A673 (cell line): ENCODE results near the gene CMBL. TPM values are rescaled to one million over a fixed set of nuclear protein-coding genes. Genes with fewer than 3 reads are reported as not detected.

Experiments used
- BruUV-seq: library from RNA; stranded (reverse); fragments of 400-500 nt; replicated peaks from 2 replicates; lab custom pipeline; 2021; lab: Mats Ljungman, UMichigan
- CTCF ChIA-PET: fragments of 300-600 bp; sonication (Branson Sonifier 250); formaldehyde crosslinking; loops from one replicate; lab custom pipeline; 2022; ENCODE audit warnings: antibody characterized with exemption; lab: Charles Lee
- POLR2A ChIA-PET: fragments of 300-600 bp; sonication (Branson Sonifier 250); formaldehyde crosslinking; loops from one replicate; lab custom pipeline; 2022; ENCODE audit warnings: antibody characterized with exemption; ENCODE audit not compliant: low non-redundant PET; lab: Charles Lee
- DNase-seq: peaks from one replicate; pipeline ENCODE4 v3.0.0-alpha.2; 2015; ENCODE audit warnings: low spot score
- H3K27ac ChIP-seq: fragments of 200-600 bp; sonication (generic); 2 replicates; pipeline ENCODE4 v1.5.1; 2016; ENCODE audit warnings: mixed run types, low read depth, mild to moderate bottlenecking, mixed read lengths, antibody characterized with exemption, low read length; ENCODE audit not compliant: poor library complexity, severe bottlenecking
- H3K27me3 ChIP-seq: fragments of 200-600 bp; sonication (generic); replicated peaks from 2 replicates; pipeline ENCODE4 v1.6.1; 2017; ENCODE audit warnings: mixed run types, low read depth, mild to moderate bottlenecking, mixed read lengths, antibody characterized with exemption, low read length; ENCODE audit not compliant: insufficient read depth, poor library complexity
- H3K36me3 ChIP-seq: fragments of 200-600 bp; sonication (generic); 2 replicates; pipeline ENCODE4 v1.6.1; 2016; ENCODE audit warnings: mixed run types, mild to moderate bottlenecking, mixed read lengths, antibody characterized with exemption, low read length; ENCODE audit not compliant: insufficient read depth, poor library complexity, severe bottlenecking
- H3K4me1 ChIP-seq: fragments of 200-600 bp; sonication (generic); 2 replicates; pipeline ENCODE4 v1.6.1; 2017; ENCODE audit warnings: mixed run types, mild to moderate bottlenecking, mixed read lengths, antibody characterized with exemption, low read length; ENCODE audit not compliant: insufficient read depth, poor library complexity, severe bottlenecking
- H3K4me3 ChIP-seq: fragments of 200-600 bp; sonication (generic); 2 replicates; pipeline ENCODE4 v1.5.1; 2016; ENCODE audit warnings: low read depth, mixed run types, mild to moderate bottlenecking, mixed read lengths, low read length; ENCODE audit not compliant: poor library complexity, severe bottlenecking
- H3K9me3 ChIP-seq: fragments of 200-600 bp; sonication (generic); 2 replicates; pipeline ENCODE4 v1.6.1; 2016; ENCODE audit warnings: mixed run types, low read depth, mild to moderate bottlenecking, mixed read lengths, antibody characterized with exemption, low read length; ENCODE audit not compliant: poor library complexity, severe bottlenecking
- CTCF ChIP-seq: fragments of 300-800, 200-600 bp; sonication (generic); conservative IDR thresholded peaks from 2 replicates; pipeline ENCODE4 v1.5.1; 2017; ENCODE audit warnings: low read depth, mild to moderate bottlenecking, antibody characterized with exemption, low read length, moderate library complexity, mixed read lengths
- EZH2 ChIP-seq: fragments of 200-600 bp; sonication (generic); IDR thresholded peaks from 2 replicates; pipeline ENCODE4 v1.6.1; 2017; ENCODE audit warnings: borderline replicate concordance, low read depth, mild to moderate bottlenecking, mixed read lengths, antibody characterized with exemption, low read length; ENCODE audit not compliant: poor library complexity, severe bottlenecking
- intact Hi-C: fragments of 100-400 bp; cut with micrococcal nuclease; formaldehyde crosslinking; loops from one replicate; pipeline ENCODE4 v1.10.0; 2022; ENCODE audit not compliant: unreplicated experiment
- total RNA-seq: library from RNA; stranded (reverse); gene quantifications from 2 replicates; pipeline ENCODE4 v1.2.3, GENCODE V29; 2021

CMBL gene
- total RNA-seq, 1 experiment from 2014 or later: 17.2 TPM

- POLR2A ChIA-PET: no interaction called here
- CTCF ChIA-PET: no interaction called here
- no peaks in the 10 kb centered on the region for H3K9me3 ChIP-seq
Observed at GRCh38 chr5:10335711-10336470, 28.2 kb upstream of the CMBL start.

GRCh38 chr5:10334831-10335230, 27.1 kb upstream of the CMBL start:
- no TSS peak for BruUV-seq
- Histone ChIP-seq H3K4me1 (peaks cover 8% of the 10 kb centered on the region), H3K27ac (no peak overlapping the region), H3K9me3 (no peaks in the 10 kb centered on the region), H3K4me3 (no peak overlapping the region), H3K36me3 (no peaks in the 10 kb centered on the region), H3K27me3 (no peaks in the 10 kb centered on the region)
- POLR2A ChIA-PET: no interaction called here
- intact Hi-C loops: no loop called here
- no peak for TF ChIP-seq EZH2
- TF ChIP-seq CTCF: no peak
- CTCF ChIA-PET: no interaction called here
- DNase-seq: no peak

More at GRCh38 chr5:10335711-10336470, 28.2 kb upstream of the CMBL start:
- Histone ChIP-seq H3K4me3 (no peak overlapping the region), H3K27me3 (no peaks in the 10 kb centered on the region), H3K4me1 (peaks cover 8% of the 10 kb centered on the region), H3K27ac (no peak overlapping the region), H3K36me3 (no peaks in the 10 kb centered on the region)
- TF ChIP-seq CTCF (no peak), EZH2 (no peak)
- no TSS peak for BruUV-seq
- intact Hi-C loops: no loop called here
- DNase-seq: no peak

- Histone ChIP-seq H3K36me3 (no peaks in the 10 kb centered on the region), H3K4me1 (peaks cover 8% of the 10 kb centered on the region), H3K27me3 (no peaks in the 10 kb centered on the region), H3K27ac (no peak overlapping the region), H3K4me3 (peak overlapping the region; percentile 46), H3K9me3 (no peaks in the 10 kb centered on the region)
- CTCF ChIA-PET: no interaction called here
- DNase-seq: no peak
- BruUV-seq: no TSS peak
- TF ChIP-seq CTCF (no peak), EZH2 (no peak)
- intact Hi-C loops: no loop called here
- POLR2A ChIA-PET: no interaction called here
Observed at GRCh38 chr5:10333154-10334006, 25.7 kb upstream of the CMBL start.
